Measurements from ENCODE around the gene SQSTM1.
A peak's percentile ranks its signal among the peaks of the same experiment; 100 is the strongest.
"Not testable (repeated sequence)": the region's sequence is repeated elsewhere in the genome, so short reads cannot be mapped to it uniquely, and the experiment has no call there.

SQSTM1 gene

GRCh38 chr5:179841621-179842020 lies 20.9 kb downstream of the SQSTM1 start:
- DNase-seq (ENCODE audit: low read depth in 4 of 4, low spot score in 1 of 4) = no peak

- DNase-seq (ENCODE audit: low read depth in 4 of 4, low spot score in 1 of 4) = no peak
Observed at GRCh38 chr5:179852993-179853547, 32.4 kb downstream of the SQSTM1 start.

GRCh38 chr5:179854356-179854755 lies 33.7 kb downstream of the SQSTM1 start:
- DNase-seq (ENCODE audit: low read depth in 4 of 4, low spot score in 1 of 4) = no peak

- DNase-seq (ENCODE audit: low read depth in 4 of 4, low spot score in 1 of 4) = peak in 2 of 4 experiments; percentile 9 to 31
Observed at GRCh38 chr5:179858241-179858585, 37.5 kb downstream of the SQSTM1 start.

- peak; percentile 81 to 91 (median 88) for DNase-seq (ENCODE audit: low read depth in 4 of 4, low spot score in 1 of 4)
Observed at GRCh38 chr5:179858586-179859427, 38.1 kb downstream of the SQSTM1 start, which contains the start of gene MRNIP. Gene MRNIP (minus strand): TSS chr5:179858817. CDS start chr5:179858796, 21 bp downstream.

- DNase-seq (ENCODE audit: low read depth in 4 of 4, low spot score in 1 of 4) = no peak
Observed at GRCh38 chr5:179860301-179860700, 39.6 kb downstream of the SQSTM1 start.

- no peak for DNase-seq (ENCODE audit: low read depth in 4 of 4, low spot score in 1 of 4)
Observed at GRCh38 chr5:179862296-179862695, 41.6 kb downstream of the SQSTM1 start.

- no peak for DNase-seq (ENCODE audit: low read depth in 4 of 4, low spot score in 1 of 4)
Observed at GRCh38 chr5:179862891-179863290, 42.2 kb downstream of the SQSTM1 start.

- DNase-seq (ENCODE audit: low read depth in 4 of 4, low spot score in 1 of 4) = no peak
Observed at GRCh38 chr5:179863449-179864085, 42.9 kb downstream of the SQSTM1 start.

GRCh38 chr5:179864686-179865085 lies 44.0 kb downstream of the SQSTM1 start:
- no peak for DNase-seq (ENCODE audit: low read depth in 4 of 4, low spot score in 1 of 4)

- no peak for DNase-seq (ENCODE audit: low read depth in 4 of 4, low spot score in 1 of 4)
Observed at GRCh38 chr5:179865491-179866240, 45.0 kb downstream of the SQSTM1 start.

- peak in 1 of 4 experiments; percentile 18 for DNase-seq (ENCODE audit: low read depth in 4 of 4, low spot score in 1 of 4)
Observed at GRCh38 chr5:179866241-179867078, 45.8 kb downstream of the SQSTM1 start.

- DNase-seq (ENCODE audit: low read depth in 4 of 4, low spot score in 1 of 4) = no peak
Observed at GRCh38 chr5:179867079-179867465, 46.4 kb downstream of the SQSTM1 start.

GRCh38 chr5:179867476-179867875 lies 46.8 kb downstream of the SQSTM1 start:
- no peak for DNase-seq (ENCODE audit: low read depth in 4 of 4, low spot score in 1 of 4)

- DNase-seq (ENCODE audit: low read depth in 4 of 4, low spot score in 1 of 4) = no peak
Observed at GRCh38 chr5:179868541-179868940, 47.8 kb downstream of the SQSTM1 start.

GRCh38 chr5:179869101-179869500 lies 48.4 kb downstream of the SQSTM1 start:
- DNase-seq (ENCODE audit: low read depth in 4 of 4, low spot score in 1 of 4) = no peak

GRCh38 chr5:179869641-179870402 lies 49.1 kb downstream of the SQSTM1 start:
- no peak for DNase-seq (ENCODE audit: low read depth in 4 of 4, low spot score in 1 of 4)

GRCh38 chr5:179870403-179870903 lies 49.7 kb downstream of the SQSTM1 start:
- DNase-seq (ENCODE audit: low read depth in 4 of 4, low spot score in 1 of 4) = no peak

- DNase-seq (ENCODE audit: low read depth in 4 of 4, low spot score in 1 of 4) = no peak
Observed at GRCh38 chr5:179870952-179871351, 50.2 kb downstream of the SQSTM1 start.

- not testable (repeated sequence) for DNase-seq (ENCODE audit: low read depth in 4 of 4, low spot score in 1 of 4)
Observed at GRCh38 chr5:179871533-179871932, 50.8 kb downstream of the SQSTM1 start.
